Uterus (tissue), 2 donors: ENCODE measurements around the gene GLP2R.

Experiments used
- CTCF ChIP-seq, 4 experiments: fragments of 200-600 bp in 2 of 4; fragments of 450-650 bp in 2 of 4; sonication (generic) in 2 of 4; IDR thresholded peaks; one replicate each; pipeline ENCODE4 v1.5.1; 2016 to 2019; ENCODE audit warnings: antibody characterized with exemption in 4 of 4, mild to moderate bottlenecking in 2 of 4, moderate library complexity in 1 of 4
- POLR2A ChIP-seq, 2 donors: fragments of 450-650 bp; IDR thresholded peaks; one replicate each; pipeline ENCODE4 v1.6.1; 2016; ENCODE audit warnings: antibody characterized with exemption in 2 of 2, mild to moderate bottlenecking in 1 of 2, moderate library complexity in 1 of 2

- no peak for TF ChIP-seq CTCF (IDR thresholded peaks at IDR 0.05)
- TF ChIP-seq POLR2A (IDR thresholded peaks at IDR 0.05), result no peak
Measured at GRCh38 chr17:9790316-9790715, 35.4 kb upstream of the GLP2R start.
